ENCODE results near the gene PRDM5. TPM values are rescaled to one million over a fixed set of nuclear protein-coding genes. Genes with fewer than 3 reads are reported as not detected.

PRDM5 gene
- total and polyA plus RNA-seq, 2 donors (not counting 1 experiment from before 2014, with no cell fraction given): 8.6 to 19.0 TPM

- H3K4me2 ChIP-seq (ENCODE audit: extremely low read depth, insufficient read depth, low read length): no peak overlapping the region
Observed at GRCh38 chr4:120664851-120665250, 257.7 kb downstream of the PRDM5 start.

DNA sequence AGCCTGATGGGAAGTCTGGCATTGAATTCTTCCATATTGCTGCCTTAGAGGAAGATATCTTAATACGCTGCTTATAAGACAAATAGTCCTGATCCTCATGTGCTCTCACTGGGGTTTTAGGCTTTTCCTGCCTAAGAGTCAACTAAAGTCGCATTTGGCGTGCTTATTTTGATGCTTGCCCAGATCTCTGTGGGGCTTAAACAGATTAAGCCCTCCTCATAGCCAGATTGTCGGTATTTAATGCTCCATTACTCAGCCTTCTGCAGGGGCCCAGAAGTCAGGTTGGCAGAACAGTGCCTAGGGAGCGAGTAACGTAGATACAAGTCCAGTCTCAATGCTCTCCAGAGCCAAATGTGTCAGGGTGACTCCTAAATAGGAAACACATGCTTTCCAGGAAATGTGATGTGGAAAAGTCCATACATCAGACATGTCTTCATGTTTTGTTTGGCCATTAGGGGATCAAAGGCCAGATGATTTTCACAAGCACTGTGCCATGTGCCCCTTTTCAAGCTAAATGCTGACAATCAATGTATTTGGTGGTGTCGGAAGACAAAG is 262.8 kb downstream of the PRDM5 start:
- H3K9ac ChIP-seq (ENCODE audit: insufficient read depth, low read length): no peak overlapping the region
- TF ChIP-seq EZH2 (IDR thresholded peaks at IDR 0.05; ENCODE audit: low read length, missing control alignments): no peak
- TF ChIP-seq, protein P1, sequence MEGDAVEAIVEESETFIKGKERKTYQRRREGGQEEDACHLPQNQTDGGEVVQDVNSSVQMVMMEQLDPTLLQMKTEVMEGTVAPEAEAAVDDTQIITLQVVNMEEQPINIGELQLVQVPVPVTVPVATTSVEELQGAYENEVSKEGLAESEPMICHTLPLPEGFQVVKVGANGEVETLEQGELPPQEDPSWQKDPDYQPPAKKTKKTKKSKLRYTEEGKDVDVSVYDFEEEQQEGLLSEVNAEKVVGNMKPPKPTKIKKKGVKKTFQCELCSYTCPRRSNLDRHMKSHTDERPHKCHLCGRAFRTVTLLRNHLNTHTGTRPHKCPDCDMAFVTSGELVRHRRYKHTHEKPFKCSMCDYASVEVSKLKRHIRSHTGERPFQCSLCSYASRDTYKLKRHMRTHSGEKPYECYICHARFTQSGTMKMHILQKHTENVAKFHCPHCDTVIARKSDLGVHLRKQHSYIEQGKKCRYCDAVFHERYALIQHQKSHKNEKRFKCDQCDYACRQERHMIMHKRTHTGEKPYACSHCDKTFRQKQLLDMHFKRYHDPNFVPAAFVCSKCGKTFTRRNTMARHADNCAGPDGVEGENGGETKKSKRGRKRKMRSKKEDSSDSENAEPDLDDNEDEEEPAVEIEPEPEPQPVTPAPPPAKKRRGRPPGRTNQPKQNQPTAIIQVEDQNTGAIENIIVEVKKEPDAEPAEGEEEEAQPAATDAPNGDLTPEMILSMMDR (conservative IDR thresholded peaks at IDR 0.05 in 1 of 2, IDR thresholded peaks at IDR 0.05 in 1 of 2; ENCODE audit: low read depth in 1 of 2, low read length in 2 of 2): no peak
- H3K4me1 ChIP-seq (ENCODE audit: control insufficient read depth, extremely low read depth, insufficient read depth, low read length): no peaks in the 10 kb centered on the region
- no peak overlapping the region for H3K4me3 ChIP-seq (replicated peaks in 1 of 4; ENCODE audit: control extremely low read depth in 1 of 4, insufficient read depth in 1 of 4, low read depth in 3 of 4, low read length in 4 of 4)
- no peaks in the 10 kb centered on the region for H3K27me3 ChIP-seq (ENCODE audit: control insufficient read depth, insufficient read depth, low read length)
- H3K4me2 ChIP-seq (ENCODE audit: extremely low read depth, insufficient read depth, low read length): no peak overlapping the region
- H3K9me3 ChIP-seq (ENCODE audit: control insufficient read depth, insufficient read depth, low read depth, low read length): no peaks in the 10 kb centered on the region
- H3K79me2 ChIP-seq (ENCODE audit: control insufficient read depth, insufficient read depth, low read length): no peaks in the 10 kb centered on the region
- DNase-seq (ENCODE audit: low read depth in 2 of 2): no peak
- H3K36me3 ChIP-seq (ENCODE audit: control insufficient read depth, insufficient read depth, low read length): no peaks in the 10 kb centered on the region
- H2AFZ ChIP-seq (ENCODE audit: low read length): no peak overlapping the region
- H4K20me1 ChIP-seq (ENCODE audit: control insufficient read depth, extremely low read depth, insufficient read depth, low read length): no peaks in the 10 kb centered on the region
- no peak overlapping the region for H3K27ac ChIP-seq (ENCODE audit: insufficient read depth, low read length)

More at GRCh38 chr4:120664851-120665250, 257.7 kb downstream of the PRDM5 start:
- no peak for TF ChIP-seq EZH2 (IDR thresholded peaks at IDR 0.05; ENCODE audit: low read length, missing control alignments)
- TF ChIP-seq, protein P1 (conservative IDR thresholded peaks at IDR 0.05 in 1 of 2, IDR thresholded peaks at IDR 0.05 in 1 of 2; ENCODE audit: low read depth in 1 of 2, low read length in 2 of 2): no peak
- no peaks in the 10 kb centered on the region for H3K27me3 ChIP-seq (ENCODE audit: control insufficient read depth, insufficient read depth, low read length)
- H3K4me1 ChIP-seq (ENCODE audit: control insufficient read depth, extremely low read depth, insufficient read depth, low read length): no peaks in the 10 kb centered on the region
- H3K4me3 ChIP-seq (replicated peaks in 1 of 4; ENCODE audit: control extremely low read depth in 1 of 4, insufficient read depth in 1 of 4, low read depth in 3 of 4, low read length in 4 of 4): no peak overlapping the region
- H3K79me2 ChIP-seq (ENCODE audit: control insufficient read depth, insufficient read depth, low read length): no peaks in the 10 kb centered on the region
- no peak overlapping the region for H3K9ac ChIP-seq (ENCODE audit: insufficient read depth, low read length)
- H3K27ac ChIP-seq (ENCODE audit: insufficient read depth, low read length): no peak overlapping the region
- no peak for DNase-seq (ENCODE audit: low read depth in 2 of 2)
- H2AFZ ChIP-seq (ENCODE audit: low read length): no peak overlapping the region
- H3K36me3 ChIP-seq (ENCODE audit: control insufficient read depth, insufficient read depth, low read length): no peaks in the 10 kb centered on the region
- no peaks in the 10 kb centered on the region for H4K20me1 ChIP-seq (ENCODE audit: control insufficient read depth, extremely low read depth, insufficient read depth, low read length)
- H3K9me3 ChIP-seq (ENCODE audit: control insufficient read depth, insufficient read depth, low read depth, low read length): no peaks in the 10 kb centered on the region

DNA sequence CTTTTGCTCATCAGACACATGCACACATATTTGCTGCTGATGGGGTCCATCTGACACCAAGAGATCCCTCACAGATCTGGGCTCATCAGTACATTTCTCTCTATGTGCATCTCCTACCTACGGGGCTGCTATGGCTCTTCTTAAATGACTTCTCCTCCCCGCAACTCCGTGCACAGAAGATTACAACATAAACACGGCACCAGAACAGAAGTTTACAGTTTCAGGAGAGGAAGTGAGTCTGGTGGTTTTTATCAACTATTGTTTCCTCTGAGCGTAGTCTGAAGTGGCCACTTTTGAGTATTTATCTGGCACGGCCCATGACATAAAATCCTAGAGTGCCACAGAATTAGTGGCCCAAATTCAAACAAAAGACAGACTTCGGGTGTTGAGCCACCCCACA is 263.8 kb downstream of the PRDM5 start:
- no peak overlapping the region for H3K4me2 ChIP-seq (ENCODE audit: extremely low read depth, insufficient read depth, low read length)
- H3K27ac ChIP-seq (ENCODE audit: insufficient read depth, low read length): no peak overlapping the region
- H3K79me2 ChIP-seq (ENCODE audit: control insufficient read depth, insufficient read depth, low read length): no peaks in the 10 kb centered on the region
- H3K4me3 ChIP-seq (replicated peaks in 1 of 4; ENCODE audit: control extremely low read depth in 1 of 4, insufficient read depth in 1 of 4, low read depth in 3 of 4, low read length in 4 of 4): no peak overlapping the region
- H3K9me3 ChIP-seq (ENCODE audit: control insufficient read depth, insufficient read depth, low read depth, low read length): no peaks in the 10 kb centered on the region
- H3K9ac ChIP-seq (ENCODE audit: insufficient read depth, low read length): no peak overlapping the region
- DNase-seq (ENCODE audit: low read depth in 2 of 2): no peak
- TF ChIP-seq, protein P1 (conservative IDR thresholded peaks at IDR 0.05 in 1 of 2, IDR thresholded peaks at IDR 0.05 in 1 of 2; ENCODE audit: low read depth in 1 of 2, low read length in 2 of 2): no peak
- TF ChIP-seq EZH2 (IDR thresholded peaks at IDR 0.05; ENCODE audit: low read length, missing control alignments): no peak
- H2AFZ ChIP-seq (ENCODE audit: low read length): no peak overlapping the region
- H3K27me3 ChIP-seq (ENCODE audit: control insufficient read depth, insufficient read depth, low read length): no peaks in the 10 kb centered on the region
- no peaks in the 10 kb centered on the region for H3K4me1 ChIP-seq (ENCODE audit: control insufficient read depth, extremely low read depth, insufficient read depth, low read length)
- no peaks in the 10 kb centered on the region for H4K20me1 ChIP-seq (ENCODE audit: control insufficient read depth, extremely low read depth, insufficient read depth, low read length)
- H3K36me3 ChIP-seq (ENCODE audit: control insufficient read depth, insufficient read depth, low read length): no peaks in the 10 kb centered on the region

Data from fibroblast of lung (primary cell).